Epithelial cell of proximal tubule (primary cell): Measurements from ENCODE around the gene PRKCD. TPM values are rescaled to one million over a fixed set of nuclear protein-coding genes. Genes with fewer than 3 reads are reported as not detected.

Experiments used
- DNase-seq: peaks from one replicate; pipeline ENCODE4 v3.0.0-alpha.2; 2011; ENCODE audit warnings: low read depth
- H3K4me3 ChIP-seq: 2 replicates; pipeline ENCODE4 v1.5.1; 2011; ENCODE audit warnings: low read depth, mild to moderate bottlenecking, low read length
- total RNA-seq: library from RNA; depleted of rRNA; stranded (reverse); fragments of >200 nt; gene quantifications from 2 replicates; pipeline ENCODE4 v1.2.3, GENCODE V29; 2015
- TF ChIP-seq, protein P1 (sequence below): conservative IDR thresholded peaks from 2 replicates; pipeline ENCODE4 v1.5.1; 2012; ENCODE audit warnings: low read depth, mild to moderate bottlenecking, low read length

The PRKCD gene
- total RNA-seq, 1 donor from 2014 or later, result 4.0 TPM

DNA sequence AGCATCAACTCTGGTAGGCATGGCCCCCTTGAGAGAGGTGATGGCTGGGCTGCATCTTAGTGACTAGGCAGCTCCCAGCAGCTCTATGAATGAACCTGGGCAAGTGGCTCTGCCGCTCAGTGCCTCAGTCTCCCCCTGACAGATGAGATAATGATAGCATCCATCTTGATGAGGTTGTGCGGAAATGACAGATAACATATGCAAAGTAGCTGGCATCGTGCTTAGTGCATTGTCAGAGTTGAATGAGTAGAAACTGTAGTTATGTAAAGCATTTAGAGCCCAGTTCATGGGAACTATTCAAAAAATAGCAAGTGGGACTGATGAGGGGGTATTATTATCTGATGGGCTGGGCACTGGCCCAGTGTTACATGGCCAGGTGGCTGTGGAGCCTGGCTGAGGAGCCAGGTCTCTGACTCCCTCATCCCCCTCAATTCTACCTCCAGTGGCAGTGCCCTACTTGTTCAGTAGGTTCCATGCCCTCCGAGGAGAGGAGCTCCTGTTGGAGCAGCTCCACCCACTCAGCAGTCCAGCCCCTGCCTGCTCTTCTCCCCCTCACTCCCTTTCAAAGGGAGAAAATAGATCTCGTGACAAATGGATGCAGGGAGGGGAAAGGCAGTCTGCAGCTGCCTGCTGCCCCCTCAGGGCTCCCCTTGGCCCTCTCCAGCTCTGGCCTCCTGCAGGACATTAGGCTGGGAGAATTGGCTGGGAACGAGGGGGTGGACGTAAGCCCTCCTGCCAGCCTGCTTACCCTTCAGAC lies 6.6 kb downstream of the PRKCD start:
- H3K4me3 ChIP-seq, result no peak overlapping the region
- DNase-seq, result no peak
- TF ChIP-seq, protein P1, sequence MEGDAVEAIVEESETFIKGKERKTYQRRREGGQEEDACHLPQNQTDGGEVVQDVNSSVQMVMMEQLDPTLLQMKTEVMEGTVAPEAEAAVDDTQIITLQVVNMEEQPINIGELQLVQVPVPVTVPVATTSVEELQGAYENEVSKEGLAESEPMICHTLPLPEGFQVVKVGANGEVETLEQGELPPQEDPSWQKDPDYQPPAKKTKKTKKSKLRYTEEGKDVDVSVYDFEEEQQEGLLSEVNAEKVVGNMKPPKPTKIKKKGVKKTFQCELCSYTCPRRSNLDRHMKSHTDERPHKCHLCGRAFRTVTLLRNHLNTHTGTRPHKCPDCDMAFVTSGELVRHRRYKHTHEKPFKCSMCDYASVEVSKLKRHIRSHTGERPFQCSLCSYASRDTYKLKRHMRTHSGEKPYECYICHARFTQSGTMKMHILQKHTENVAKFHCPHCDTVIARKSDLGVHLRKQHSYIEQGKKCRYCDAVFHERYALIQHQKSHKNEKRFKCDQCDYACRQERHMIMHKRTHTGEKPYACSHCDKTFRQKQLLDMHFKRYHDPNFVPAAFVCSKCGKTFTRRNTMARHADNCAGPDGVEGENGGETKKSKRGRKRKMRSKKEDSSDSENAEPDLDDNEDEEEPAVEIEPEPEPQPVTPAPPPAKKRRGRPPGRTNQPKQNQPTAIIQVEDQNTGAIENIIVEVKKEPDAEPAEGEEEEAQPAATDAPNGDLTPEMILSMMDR, result no peak

- no peak for DNase-seq
- H3K4me3 ChIP-seq, result no peak overlapping the region
- TF ChIP-seq, protein P1, result no peak
These were observed 7.3 kb downstream of the PRKCD start for GRCh38 chr3:53168175-53168923.

- TF ChIP-seq, protein P1, result no peak
- no peak overlapping the region for H3K4me3 ChIP-seq
- no peak for DNase-seq
These were observed 8.2 kb downstream of the PRKCD start for GRCh38 chr3:53169045-53169831.

DNA sequence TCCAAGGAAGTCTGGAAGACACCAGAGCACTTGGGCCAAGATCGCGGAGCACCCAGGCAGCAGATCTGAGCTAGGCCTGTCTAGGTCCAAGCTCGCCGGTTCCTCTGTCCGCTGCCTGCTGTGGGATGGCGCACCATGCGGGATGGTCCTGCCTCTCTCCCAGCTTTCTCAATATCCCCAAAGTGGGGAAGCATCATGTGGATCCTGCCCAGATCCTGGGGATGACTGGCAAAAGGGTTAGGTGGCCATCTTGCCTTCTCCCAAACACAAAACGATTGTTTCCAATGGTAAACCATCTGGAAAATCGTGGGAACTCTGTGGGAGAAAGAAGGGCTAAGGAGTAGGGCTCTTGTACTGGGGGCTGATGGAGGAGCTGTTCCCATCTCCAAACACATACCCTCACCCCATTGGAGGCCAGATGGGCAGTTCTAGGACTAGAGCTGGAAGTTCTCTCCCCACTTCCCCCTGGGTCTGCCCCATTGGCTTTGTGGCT lies 8.9 kb downstream of the PRKCD start:
- TF ChIP-seq, protein P1, result no peak
- no peak for DNase-seq

GRCh38 chr3:53170325-53171063 lies 9.5 kb downstream of the PRKCD start:
- TF ChIP-seq, protein P1, result no peak
- H3K4me3 ChIP-seq, result no peak overlapping the region
- DNase-seq, result no peak

More for the DNA sequence above, 8.9 kb downstream of the PRKCD start:
- no peak overlapping the region for H3K4me3 ChIP-seq

DNA sequence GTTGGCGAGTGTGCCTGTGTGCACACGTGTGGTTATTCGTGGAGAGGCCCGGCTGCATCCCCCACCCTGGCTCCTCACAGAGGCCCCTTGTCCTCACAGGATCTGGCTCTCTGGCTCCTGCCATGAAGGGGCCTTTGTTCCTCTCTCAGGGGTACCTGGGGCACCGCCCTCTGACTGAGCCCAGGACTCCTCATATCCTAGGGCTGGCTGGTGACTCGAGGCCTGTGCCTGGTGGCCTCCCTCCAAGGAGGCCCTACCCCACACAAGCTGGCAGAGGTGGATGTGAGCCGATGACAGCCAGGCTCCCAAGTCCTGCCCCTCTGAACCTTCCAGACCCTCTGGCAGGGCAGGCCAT lies 10.0 kb downstream of the PRKCD start:
- TF ChIP-seq, protein P1, result no peak
- no peak for DNase-seq
- H3K4me3 ChIP-seq, result no peak overlapping the region
